ENCODE measurements around the gene MYO10.
"Not testable (repeated sequence)": the region's sequence is repeated elsewhere in the genome, so short reads cannot be mapped to it uniquely, and the experiment has no call there.

MYO10 gene

DNA sequence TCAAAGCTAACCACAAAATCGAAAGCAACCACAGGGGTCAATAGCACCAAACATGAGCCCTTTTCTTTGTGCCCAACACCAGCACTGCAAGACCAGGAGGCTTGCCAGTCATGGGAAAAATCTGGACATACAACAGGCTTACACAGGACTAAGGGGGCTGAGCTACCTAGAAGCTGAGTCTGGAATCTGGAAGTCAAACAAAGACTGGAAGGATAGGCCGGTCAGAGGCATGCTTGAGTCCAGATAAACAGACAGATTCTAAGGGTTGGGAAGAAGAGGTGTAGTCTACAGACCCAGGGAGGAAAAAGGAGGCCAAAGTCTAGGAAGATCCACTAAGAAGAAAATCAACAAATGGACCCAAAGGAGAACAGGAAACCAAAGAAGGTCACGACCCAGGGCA, 73.3 kb downstream of the MYO10 start:
- no peak for DNase-seq (ENCODE audit: low read depth in 2 of 2)

DNA sequence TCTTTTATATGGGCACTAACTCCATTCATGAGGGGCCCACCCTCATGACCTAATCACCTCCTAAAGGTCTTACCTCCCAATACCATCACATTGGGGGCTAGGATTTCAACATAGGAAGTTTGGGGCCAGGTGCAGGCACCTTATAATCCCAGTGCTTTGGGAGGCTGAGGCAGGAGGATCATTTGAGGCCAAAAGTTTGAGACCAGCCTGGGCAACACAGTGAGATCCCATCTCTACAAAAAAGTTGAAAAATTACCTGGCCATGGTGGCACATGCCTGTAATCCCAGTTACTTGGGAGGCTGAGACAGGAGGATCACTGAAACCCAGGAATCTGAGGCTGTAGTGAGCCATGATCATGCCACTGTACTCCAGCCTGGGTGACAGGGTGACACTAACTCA, 76.7 kb downstream of the MYO10 start:
- no peak for DNase-seq (ENCODE audit: low read depth in 2 of 2)

DNA sequence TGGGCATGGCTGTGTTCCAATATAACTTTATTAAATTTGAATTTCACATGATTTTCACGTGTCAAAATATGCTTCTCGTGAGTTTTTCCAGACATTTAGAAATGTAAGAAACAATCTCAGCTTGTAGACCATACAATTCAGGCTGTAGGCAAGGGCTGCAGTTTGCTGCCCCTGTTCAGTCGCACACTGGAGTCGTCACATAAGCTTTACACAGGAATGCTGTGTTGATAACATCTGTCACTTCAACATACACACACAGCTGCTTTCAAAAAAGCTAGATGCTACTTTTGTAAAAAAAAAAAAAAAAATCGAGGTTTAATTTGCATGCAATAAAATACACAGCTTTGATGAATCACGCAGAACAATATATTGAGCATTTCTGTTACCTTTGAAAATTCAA, 77.9 kb downstream of the MYO10 start:
- DNase-seq (ENCODE audit: low read depth in 2 of 2) = no peak

DNA sequence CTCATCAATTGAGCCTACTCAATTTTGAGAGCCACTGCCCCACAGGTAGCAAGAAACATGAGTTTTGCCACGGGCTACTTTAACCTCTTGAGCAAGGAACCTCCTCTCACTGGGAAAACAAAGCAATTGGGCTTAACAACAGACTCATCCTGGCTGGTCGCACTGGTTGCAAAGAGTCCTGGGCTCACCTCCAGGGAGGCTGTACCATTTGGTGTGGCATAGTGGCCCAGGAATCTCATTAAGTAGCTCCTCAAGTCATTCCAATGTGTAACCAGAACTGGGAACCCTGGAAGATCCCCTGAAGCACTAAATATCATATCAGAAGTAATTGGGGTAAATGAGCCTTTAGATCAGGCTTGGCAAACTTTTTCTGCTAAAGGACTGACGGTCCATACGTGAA, 78.5 kb downstream of the MYO10 start:
- no peak for DNase-seq (ENCODE audit: low read depth in 2 of 2)

DNA sequence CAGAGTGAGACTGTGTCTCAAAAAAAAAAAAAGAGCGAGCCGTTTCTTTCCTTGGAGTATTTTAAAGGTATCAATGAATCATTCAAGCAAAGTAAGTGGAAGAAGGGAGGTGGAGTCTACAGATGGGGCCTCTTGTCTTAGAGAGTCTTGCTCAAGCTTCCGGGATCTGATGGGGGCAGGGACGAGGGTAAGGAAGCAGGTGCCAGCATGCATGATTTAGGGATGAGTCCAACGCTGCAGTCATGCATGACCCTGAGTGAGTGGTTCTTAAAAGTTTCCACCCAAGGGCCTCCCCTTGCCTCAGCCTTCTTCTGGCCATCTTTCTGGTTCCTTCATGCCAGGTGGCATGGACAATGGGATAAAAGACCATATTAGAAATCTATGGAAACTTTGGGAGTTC, 79.6 kb downstream of the MYO10 start:
- DNase-seq (ENCODE audit: low read depth in 2 of 2) = no peak

DNA sequence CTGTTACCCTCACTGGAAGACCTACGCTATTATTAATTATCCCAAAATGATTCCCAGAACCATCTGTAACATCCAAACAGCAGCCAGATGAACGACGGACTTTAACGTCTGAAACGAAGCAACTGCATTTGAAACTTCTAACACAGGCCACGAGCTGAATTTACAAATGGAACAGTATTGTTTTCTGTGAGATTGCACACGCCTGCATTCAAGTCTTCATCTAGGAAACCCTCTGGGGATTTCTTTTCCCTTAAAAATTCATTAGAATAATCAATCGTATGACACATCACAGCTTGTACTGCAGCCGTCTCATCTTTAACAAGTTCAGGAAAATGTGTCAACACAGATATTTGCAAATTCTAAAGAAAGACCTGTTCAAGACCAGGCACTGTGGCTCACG, 80.2 kb downstream of the MYO10 start:
- no peak for DNase-seq (ENCODE audit: low read depth in 2 of 2)

DNA sequence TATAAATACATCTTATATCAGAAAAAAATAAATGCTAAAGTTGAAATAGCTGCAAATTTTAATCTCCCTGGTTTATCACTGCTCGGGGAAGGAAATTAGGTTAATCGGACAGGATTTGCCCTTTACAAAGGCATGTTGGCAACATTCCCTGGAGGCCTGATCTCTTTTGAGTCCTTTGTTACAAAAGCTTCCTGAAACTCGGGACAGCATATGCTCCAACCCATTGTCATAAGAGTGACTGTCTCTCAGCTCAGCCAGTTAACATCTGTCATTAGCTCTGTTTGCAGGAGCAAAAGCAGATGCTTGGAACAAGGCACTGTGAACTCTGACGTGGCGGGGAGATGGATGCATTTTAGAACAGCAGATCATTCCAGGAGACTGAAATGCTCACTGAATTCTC, 80.6 kb downstream of the MYO10 start:
- no peak for DNase-seq (ENCODE audit: low read depth in 2 of 2)

DNA sequence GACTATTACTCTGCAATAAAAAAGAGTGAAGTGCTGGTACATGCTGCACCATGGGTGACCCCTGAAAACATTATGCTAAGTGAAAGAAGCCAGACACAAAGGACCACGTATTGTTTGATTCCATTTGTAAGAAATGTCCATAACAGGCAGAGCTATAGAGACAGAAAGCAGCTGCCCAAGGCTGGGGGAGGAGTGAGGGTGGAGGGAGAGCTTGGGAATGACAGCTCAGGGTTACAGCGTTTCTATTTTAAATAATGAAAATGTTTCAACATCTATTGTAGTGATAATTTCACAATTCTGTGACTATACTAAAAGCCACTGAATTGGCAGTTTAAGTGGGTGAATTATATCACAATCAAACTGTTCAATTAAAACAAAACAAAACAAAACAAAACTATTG, 81.7 kb downstream of the MYO10 start:
- no peak for DNase-seq (ENCODE audit: low read depth in 2 of 2)

DNA sequence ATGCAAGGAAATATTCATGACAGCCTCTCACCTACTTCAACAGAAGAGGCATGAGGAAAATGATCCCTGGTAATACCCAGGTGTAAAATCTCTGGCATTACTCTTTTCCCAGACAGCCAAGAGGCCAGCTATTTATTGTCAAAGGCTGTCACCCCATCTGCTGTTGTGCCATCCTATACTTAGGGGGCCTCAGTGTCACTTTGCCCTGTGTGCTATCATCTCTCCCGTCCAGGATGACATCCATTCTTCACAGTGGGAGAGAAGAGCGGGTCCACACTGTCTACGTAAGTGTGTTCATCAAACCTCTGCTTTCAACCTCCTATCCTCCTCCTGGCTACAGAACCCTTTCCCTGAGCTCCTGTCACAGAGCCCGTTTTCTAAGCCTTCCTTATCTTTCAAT, 82.6 kb downstream of the MYO10 start:
- no peak for DNase-seq (ENCODE audit: low read depth in 2 of 2)

DNA sequence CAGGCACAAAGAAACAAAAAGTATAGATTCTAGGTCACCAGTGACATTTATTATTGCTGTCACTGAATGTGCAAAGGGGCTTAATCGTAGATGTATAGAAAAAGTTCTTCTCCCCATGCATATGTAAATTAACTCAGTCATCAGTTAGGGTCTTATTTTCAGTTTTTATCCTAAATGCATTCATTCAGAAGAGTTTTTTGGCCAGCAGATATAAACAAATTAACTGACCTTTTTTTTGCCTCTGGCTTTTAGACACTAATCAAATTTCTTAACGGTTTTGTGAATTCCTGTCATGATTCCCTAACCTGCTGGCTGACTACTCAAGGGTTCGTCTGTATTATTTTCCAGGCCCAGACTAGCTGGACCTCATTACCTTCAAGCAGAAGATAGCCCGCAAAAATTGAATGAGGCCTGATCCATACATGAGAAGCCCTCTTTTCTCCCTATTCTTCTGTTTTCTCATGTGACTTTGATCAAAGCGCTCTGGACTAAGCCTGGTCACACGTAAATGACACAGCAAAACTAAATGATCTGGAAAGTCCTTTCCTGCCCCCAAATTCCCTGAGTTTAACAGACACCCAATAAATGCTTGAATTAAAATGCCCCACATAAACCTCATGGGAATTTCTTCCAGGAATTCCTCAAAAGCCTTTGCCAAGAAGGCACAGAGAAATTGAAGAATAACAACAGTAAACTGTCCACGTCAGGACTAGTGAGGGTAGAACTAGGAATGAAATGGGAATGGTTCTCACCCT, 83.7 kb downstream of the MYO10 start:
- DNase-seq (ENCODE audit: low read depth in 2 of 2) = no peak

DNA sequence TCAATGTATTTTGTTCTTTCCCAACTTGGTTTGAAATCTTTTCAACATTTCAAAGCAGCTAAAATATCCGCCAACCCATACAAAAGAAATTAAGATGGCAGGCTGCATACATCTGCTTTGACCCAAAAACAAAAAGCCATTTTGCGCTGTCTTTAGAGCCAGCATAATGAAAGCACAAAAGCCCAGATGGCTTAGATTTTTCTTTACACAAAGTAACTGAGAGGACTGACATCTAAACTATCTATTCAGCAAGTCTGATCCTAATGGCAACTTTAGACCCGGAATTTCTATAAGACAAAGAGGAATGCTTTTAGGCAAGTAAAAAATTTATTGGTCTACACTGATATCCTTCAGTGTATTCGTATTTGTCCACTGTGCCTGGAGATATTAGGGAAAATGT, 86.3 kb downstream of the MYO10 start:
- no peak for DNase-seq (ENCODE audit: low read depth in 2 of 2)

DNA sequence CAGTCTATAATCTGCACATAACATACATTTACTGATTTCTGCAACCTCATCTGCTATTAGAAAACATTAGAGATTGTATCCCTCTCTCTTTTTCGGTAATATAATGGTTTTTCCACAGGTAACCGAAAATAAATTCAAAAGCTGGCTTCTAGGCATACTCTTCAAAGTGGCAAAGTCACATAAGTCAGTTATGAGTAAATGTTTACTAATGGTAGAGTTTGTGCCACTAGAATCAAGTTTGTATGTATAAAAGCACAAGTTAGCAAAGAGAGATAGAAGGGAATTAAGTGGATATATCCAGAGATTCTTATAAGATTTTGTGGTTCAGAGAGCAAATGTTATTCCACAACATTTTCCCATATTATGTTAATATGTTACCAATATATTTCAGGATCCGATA, 86.9 kb downstream of the MYO10 start:
- DNase-seq (ENCODE audit: low read depth in 2 of 2) = no peak

DNA sequence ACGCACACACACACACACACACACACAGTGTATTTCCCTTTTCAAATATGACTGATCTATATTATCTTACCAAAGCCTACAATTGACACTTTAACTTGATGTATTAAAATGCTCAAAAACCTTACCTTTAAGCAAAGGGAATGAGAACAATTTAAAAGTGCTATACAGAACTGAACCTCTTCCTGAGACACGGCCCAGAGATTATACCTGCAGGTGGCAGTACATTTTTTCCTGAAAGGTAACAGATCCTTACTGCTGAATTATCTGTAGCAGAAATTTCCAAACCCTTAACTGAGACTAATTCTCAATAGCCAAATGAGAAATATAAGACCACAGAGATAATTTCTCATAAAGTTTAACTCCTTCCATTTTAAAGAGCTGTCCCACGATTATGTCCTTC, 91.1 kb downstream of the MYO10 start:
- DNase-seq (ENCODE audit: low read depth in 2 of 2) = no peak

DNA sequence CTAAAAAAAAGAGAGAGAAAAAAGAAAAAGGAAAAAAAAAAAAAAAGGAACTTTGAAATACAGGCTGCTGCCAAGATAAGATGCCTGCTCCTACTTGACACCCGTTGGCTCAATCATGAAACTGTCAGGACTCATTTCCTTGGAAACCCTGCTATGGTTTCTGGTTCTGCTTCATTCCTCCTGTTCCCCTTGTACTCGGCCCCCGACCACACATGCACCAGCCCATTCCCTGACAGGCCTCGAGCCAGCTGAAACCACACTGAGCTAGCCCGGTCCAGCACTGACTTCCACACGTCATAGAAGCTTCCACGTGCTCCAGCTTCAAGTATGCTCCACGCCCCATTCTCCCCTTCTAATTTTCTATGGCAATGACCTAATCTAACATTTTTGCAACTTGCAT, 93.2 kb downstream of the MYO10 start:
- no peak for DNase-seq (ENCODE audit: low read depth in 2 of 2)

DNA sequence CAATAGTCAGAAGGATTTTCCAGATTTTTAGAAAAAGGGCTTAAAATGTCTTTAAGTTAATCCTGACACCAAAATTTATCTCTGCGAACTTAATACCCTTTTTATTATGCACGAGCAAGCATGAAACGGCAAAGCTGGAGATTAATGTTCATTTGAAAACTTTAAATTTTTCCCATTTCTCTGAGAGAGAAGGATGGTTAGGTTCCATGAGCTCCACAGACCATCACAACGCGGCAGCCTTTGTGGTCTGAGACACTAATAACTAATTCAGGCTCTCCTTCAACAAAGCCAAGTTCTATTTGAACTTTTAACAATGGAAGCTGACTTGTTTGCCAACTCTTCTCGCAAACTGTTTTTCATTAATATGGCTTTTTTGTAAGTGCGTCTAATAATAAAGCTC, 94.7 kb downstream of the MYO10 start:
- DNase-seq (ENCODE audit: low read depth in 2 of 2) = no peak

DNA sequence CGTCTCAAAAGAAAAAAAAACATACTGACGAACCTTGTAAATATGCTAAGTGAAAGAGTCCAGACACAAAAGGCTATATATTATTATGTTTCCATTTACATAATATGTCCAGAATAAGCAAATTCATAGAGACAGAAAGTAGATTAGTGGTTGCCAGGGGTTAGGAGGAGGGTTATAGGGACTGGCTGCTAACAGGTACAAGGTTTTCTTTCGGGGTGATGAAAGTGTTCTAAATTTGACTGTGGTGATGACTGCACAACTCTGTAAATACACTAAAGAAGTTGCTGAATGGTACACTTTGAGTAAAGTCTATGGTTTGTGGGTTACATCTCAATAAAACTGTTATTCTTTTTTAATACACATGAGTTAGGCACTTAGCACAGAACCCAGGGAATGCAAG, 98.8 kb downstream of the MYO10 start:
- no peak for DNase-seq (ENCODE audit: low read depth in 2 of 2)

DNA sequence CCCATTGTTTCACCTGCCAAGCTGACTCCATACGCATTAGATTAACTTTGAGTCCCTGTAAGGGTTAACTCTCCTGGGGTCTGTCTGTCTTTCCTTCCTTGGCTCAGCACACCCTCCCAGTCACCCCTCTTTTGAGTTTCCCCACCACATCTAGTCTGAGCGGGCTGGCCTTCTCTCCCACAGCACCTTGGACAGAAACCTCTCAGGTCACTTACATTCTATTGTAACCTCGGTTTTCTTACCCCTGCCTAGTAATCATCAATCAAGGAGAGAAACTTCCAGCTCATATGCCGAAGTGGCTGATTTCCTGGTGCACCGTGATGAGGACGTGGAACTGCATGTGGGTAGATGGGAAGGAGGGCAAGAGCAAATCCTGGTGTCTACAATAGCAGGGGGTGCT, 102.1 kb downstream of the MYO10 start:
- no peak for DNase-seq (ENCODE audit: low read depth in 2 of 2)

DNA sequence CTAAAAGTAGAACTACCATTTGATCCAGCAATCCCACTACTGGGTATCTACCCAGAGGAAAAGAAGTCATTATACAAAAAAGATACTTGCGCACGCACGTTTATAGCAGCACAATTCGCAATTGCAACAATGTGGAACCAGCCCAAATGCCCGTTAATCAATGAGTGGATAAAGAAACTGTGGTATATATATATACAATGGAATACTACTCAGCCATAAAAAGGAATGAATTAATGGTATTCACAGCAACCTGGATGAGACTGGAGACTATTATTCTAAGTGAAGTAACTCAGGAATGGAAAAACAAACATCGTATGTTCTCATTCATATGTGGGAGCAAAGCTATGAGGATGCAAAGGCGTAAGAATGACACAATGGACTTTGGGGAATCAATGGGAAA, 104.8 kb downstream of the MYO10 start:
- DNase-seq (ENCODE audit: low read depth in 2 of 2) = not testable (repeated sequence)

DNA sequence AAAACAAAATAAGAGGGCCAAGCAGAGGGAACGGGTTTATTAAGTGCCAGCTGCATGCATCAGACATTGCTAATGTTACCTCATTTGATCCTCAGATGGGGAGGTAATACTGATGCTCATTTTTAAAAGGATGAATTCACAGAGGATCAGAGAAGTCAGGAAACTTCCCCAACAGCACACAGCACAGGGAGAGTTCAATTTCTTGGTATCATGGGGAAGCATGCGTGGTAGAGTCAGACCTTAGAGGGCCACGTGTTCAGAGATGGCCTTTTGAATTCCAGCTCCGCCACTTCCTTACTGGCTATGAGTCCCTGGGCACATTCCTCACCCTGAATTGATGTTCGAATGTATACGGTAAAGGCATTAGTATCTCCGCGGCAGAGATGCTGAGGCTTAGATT, 108.3 kb downstream of the MYO10 start:
- DNase-seq (ENCODE audit: low read depth in 2 of 2) = no peak

DNA sequence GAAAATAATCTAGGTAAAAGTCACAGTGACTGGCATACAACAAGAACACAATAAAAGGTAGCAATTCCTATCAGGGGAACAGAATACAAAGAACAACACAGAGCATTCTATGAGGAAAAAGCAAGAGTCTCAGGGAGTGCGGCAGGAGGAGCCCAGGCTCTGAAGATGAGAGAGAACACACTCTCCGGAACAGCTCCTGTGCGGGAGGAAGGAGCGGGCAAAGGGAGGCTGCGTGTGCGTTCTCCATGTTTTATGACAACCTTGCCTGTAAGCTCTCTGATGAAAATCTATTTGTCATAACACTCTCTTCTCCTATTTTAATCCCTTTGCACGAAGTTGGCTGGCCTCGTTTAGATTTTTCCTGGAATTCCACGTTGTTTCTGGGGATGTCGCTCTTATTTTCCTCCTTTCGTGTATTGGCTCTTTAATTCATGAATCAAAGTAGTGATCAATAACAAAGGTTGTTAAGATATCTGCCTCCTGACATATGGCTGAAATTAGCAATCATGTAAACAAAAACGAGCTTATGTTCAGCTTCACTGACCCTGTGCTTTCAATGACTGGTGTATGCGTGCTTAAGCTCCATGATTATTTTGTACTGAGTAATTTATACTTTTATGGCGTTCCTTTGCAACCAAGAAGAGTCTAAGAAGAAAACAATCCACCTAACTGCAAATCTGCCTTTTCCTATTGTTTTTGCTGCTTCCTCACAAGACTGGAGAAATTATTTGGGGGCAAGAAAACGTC, 109.5 kb downstream of the MYO10 start:
- DNase-seq (ENCODE audit: low read depth in 2 of 2) = no peak

DNA sequence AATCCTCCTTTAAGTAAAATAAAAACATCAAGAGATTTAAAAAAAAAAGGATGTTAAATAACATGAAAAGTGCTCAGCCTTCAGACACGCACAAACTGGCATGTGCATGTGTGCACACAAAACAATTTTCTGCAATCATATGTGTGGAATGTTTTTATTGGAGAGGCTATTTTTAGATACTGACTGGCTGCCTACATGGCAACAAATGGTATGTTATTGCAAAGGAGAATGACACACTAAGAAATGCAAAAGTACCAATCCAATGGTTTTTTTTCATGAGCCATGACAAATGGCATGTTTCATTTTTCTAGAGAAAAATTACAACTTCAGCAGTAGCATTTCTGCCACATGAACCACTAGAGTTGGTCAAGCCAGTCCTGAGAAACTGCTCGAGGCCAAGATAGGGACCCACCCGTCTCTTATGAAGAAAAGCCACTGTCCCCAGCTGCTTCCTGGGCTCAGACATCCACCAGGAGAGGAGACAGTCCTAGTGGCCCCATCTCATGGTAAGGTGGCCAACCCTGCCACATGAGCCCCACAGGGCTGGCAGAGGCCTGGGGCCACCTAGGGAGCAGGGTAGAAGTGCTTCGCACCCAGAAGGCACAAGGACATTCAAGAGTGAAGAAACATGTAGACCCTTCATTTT, 116.4 kb downstream of the MYO10 start:
- DNase-seq (ENCODE audit: low read depth in 2 of 2) = no peak

DNA sequence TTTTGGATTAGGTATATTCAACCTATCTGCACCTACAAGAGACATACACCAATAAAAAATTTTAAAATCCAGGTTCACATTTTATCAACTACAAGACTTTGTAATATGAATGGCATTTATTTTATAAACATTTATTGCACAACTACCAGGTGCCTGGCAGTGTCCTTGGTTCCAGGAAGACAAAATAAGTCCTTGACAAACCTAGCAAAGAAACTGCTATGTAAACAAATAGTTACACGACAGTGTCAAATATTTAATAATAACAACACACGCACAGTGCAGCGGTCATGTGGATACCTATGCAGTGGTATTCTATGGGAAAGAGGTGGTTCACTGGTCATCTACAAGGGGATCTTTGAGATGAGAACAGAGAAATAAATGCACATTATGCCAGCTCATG, 120.7 kb downstream of the MYO10 start:
- no peak for DNase-seq (ENCODE audit: low read depth in 2 of 2)

DNA sequence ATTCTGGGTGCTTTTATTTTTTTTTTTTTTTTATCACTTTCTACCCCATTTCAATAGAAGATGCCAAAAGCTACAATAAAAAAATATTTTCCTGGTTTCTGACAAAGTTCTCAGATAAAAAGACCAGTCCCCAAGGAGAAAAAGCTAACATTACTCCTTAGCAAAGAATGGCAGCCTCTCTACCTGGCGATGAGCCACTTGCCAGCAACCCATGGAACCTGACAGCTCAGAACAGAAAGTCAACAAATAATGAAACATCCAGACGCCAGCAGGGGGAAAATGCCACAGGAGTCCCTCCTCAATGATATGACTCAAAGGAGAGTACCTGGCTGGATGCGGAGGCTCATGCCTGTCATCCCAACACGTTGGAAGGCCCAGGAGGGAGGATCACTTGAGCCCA, 123.2 kb downstream of the MYO10 start:
- DNase-seq (ENCODE audit: low read depth in 2 of 2) = no peak
